Measurements from ENCODE around the gene P2RY14. TPM values are rescaled to one million over a fixed set of nuclear protein-coding genes. Genes with fewer than 3 reads are reported as not detected.

Gene P2RY14
- total RNA-seq, 2 donors from 2014 or later: 1.4 to 5.3 TPM

DNA sequence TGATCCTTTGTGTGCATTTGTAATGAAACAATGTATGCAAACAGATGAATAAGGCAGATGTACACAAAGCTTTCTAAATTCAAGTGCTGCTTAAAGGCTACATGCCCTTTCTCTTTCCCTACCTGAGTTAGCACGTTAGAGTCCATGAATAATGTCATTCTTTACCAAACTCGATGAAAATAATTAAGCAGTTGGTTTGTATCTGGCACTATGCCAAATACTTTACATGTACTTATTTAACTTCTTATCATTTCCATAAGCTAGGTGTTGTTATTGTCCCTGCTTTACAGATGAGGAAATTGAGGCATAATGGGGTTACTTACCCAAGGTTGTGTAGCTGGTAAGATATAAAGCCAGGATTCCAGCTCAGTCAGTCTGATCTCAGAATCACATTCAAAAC, 77.8 kb downstream of the P2RY14 start:
- intact Hi-C loops (cut with DNase I): no loop called here
- no peak for DNase-seq (ENCODE audit: low spot score)

DNA sequence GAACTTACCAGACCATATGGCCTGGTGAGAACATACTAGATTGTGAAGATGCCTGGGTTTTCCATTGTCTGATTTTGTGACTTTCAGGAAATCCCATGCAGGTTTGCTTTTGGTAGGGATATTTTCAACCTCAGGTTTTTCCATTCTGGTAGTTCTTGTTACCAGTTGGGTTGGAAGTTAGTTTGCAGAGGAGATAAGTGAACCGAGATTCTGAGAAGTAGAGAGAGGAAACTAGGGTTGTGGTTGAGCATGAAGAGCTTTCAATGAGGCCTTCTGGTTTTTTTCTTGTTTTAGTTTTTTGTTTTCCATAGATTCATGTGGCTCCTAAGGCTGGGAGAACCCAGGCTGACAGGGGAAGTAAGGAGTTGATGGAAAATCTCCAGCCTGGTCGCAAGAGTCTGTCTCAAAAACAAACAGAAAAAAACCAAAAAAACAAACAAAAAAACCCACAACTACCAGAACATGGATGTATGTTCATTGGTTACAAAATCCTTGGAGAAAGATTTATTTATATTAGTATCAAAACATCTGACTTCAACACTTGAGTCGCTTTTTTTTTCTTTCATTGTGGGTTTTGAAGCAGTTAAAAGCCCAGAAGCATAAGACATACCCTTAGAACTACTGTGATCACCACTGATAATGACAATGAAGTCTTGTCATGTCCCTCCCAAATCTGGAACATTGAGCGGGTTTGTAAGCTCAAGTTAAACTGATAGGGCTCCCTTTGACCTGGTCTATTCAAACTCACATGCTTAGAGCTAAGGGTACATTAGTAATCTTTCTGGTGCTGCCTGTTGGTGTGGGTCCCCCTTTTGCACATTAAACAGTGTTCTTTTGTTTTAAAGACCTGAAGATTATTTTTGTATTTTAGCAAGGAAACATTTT, 78.5 kb downstream of the P2RY14 start:
- no peak for DNase-seq (ENCODE audit: low spot score)
- intact Hi-C loops (cut with DNase I): no loop called here

GRCh38 chr3:151198849-151199248, 79.5 kb downstream of the P2RY14 start:
- no peak for DNase-seq (ENCODE audit: low spot score)
- intact Hi-C loops (cut with DNase I): no loop called here

DNA sequence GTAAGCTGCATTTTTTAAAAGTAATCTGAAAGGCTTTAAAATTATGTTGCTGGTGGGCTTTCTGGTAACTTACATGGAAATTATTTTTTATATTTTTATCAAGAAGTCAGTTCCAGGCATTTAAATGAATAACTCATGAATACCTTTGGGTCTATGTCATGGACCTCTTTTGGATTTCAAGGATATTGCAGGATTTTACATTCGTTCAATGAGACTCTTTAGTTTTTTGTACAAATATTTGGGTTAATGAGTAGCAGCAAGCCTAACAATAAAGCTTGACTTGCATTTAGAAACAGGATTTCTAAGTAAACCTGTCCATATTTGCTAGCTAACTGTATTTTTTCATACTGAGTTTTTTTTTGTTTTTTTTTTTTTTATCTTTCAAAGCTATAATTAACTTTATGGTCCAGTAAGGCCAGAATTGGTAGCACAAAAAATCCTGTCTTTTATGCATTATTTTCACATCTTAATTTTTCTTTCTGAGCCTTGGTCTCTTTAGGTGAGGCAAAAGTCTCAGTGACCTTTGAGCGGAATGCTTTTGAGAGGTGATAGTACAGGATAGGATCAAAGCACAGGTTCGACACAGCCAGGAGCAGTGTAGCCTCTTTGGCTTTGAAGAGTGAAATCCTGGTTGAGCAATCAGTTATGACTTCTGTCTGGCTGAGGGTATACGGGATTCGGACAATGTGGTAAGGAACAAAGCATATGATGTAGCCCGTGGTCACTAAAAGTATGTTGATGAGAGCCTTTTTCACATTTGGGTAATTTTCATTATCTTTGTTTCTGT, 80.2 kb downstream of the P2RY14 start:
- no peak for DNase-seq (ENCODE audit: low spot score)
- intact Hi-C loops (cut with DNase I): no loop called here

- intact Hi-C loops (cut with DNase I): no loop called here
- DNase-seq (ENCODE audit: low spot score): no peak
Measured at GRCh38 chr3:151197228-151197627, 81.1 kb downstream of the P2RY14 start.

- intact Hi-C loops (cut with DNase I): no loop called here
- DNase-seq (ENCODE audit: low spot score): no peak
Measured at GRCh38 chr3:151196434-151196833, 81.9 kb downstream of the P2RY14 start.

- no peak for DNase-seq (ENCODE audit: low spot score)
- intact Hi-C loops (cut with DNase I): no loop called here
Measured at GRCh38 chr3:151195826-151196225, 82.5 kb downstream of the P2RY14 start.

DNA sequence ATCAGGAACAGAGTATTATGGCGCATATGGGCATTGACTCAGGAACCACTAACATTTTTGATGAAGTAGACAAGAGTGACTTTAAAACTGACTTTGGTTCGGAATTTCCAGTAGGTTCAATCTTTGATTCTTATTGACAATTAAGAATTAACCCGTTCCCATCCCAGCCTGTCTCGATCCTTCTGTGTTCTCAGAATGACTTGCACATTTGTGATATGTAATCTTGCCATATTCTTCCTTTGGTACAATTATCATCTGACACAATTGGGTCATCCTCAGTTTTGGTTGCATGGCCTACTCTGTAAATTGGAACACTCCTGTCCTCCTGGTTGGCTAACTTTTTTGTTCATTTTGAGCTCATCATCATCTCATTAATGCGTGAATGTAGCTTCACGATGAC, 85.8 kb downstream of the P2RY14 start:
- intact Hi-C loops (cut with DNase I): no loop called here
- DNase-seq (ENCODE audit: low spot score): no peak

DNA sequence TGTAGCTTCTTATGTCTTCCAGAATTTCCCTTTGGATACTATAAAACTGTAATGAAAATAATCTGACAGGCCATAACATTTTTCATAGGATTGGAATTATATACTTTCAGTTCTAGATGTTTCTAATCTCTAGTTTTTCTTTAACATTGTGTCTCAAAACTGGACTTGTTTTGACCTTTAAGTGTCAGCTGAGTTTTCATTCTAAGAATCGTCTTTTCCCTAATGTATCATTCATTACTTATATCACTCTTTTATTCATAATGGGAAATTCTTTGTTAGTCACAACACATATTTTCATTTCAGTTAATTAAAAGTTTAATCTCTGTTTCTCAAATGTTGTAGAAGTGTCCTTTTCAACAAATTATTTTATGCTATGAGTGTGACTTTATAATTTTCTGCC, 87.2 kb downstream of the P2RY14 start:
- intact Hi-C loops (cut with DNase I): no loop called here
- no peak for DNase-seq (ENCODE audit: low spot score)

GRCh38 chr3:151183265-151183671, 95.1 kb downstream of the P2RY14 start:
- intact Hi-C loops (cut with DNase I): no loop called here
- DNase-seq (ENCODE audit: low spot score): no peak

DNA sequence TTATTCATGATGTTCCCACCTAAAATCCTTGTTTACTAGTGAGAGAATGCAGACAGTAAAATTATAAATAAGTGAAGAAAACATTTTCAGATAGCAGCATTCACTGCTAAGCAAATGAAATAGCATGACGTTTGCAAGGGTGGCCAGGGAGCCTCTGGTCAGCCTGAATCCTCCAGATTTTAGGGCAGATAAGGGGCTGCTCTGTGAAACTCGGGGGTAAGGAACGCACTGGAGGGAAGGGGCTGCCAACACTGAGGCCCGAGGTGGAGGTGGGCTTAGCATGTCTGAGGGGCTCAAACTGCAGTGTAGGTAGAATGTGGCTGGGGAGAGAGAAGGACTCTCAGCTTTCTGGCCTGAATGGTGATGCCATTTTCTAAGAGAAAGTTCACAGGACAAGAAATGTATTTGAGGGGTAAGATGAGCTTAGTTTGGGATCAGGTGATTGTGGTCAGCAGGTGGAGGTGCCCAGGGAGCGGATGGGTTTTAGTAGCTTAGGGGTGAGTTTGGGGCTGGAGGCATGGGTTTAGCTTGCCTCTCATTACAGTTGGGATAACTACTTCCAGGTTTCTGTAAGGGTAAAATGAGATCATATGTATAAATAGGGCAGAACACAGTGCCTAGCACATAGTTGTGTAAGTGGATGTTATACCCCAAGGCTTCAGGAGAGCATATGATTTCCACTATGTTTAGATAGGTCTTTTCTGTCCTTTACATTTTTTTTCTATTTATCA, 95.8 kb downstream of the P2RY14 start:
- DNase-seq (ENCODE audit: low spot score): no peak
- intact Hi-C loops (cut with DNase I): no loop called here

DNA sequence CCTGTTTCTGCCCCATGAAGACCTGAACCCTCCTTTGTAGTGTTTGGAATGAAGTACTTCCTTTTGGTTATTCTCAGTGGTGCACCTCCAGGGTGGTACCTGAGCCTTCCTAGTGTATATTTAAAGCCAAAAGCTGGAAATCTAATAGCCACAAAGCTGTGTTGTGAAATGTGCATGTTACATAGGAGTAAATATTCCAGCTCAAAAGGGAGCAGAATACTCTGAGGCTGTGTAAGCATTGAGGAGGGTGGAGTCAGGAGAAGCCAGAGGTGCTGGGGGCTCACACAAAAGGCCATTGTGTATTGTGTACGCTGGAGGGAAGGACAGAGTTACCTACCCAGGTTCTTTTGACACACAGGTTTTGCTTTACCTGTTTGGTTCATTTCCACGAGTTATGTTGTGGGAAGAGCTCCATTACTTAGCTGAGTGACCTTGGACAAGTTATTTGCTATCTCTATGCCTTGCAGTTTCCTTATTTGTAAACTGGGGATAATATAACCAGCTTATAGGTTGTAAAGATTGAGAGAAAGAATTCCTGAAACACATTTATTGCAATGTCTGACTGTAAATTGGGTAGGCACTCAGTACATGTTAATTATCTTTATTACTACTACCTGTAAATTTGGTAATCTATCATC, 100.0 kb downstream of the P2RY14 start:
- intact Hi-C loops (cut with DNase I): no loop called here
- DNase-seq (ENCODE audit: low spot score): no peak

- DNase-seq (ENCODE audit: low spot score): no peak
- intact Hi-C loops (cut with DNase I): no loop called here
Measured at GRCh38 chr3:151175952-151176351, 102.4 kb downstream of the P2RY14 start.

GRCh38 chr3:151174351-151174750, 104.0 kb downstream of the P2RY14 start:
- no peak for DNase-seq (ENCODE audit: low spot score)
- intact Hi-C loops (cut with DNase I): no loop called here

DNA sequence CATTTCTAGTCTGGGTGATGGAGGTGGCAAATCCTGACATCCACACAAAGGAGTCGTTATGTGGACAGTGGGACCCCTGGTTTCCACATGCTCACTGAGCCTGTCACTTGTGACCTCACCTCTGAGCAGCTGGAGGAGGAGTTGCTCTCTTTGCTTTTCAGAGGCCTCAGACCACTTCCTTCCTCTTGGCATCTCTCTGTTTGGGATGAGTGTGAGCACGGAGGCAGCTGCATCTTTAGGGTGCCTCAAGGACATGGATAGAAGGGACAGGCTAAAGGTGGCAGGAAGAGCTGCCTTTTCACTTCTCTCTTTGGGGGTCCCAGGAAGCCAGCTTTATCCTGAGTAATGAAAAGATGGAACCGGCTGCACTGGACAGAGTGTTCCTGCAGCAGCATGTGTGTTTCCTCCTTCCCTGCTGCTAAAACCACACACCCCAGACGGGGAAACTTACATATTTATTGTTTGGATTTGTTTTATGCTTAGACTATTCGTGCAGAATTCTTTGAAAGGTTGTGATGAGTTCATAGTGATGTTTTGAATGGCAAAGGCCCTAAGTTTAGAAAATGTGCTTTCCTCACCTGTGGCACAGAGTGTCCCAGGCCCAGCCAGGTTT, 107.1 kb downstream of the P2RY14 start:
- DNase-seq (ENCODE audit: low spot score): no peak
- intact Hi-C loops (cut with DNase I): no loop called here

- intact Hi-C loops (cut with DNase I): loop anchor here in 1 of 2 donors (5.0 kb wide), 1 partner anchor 112 kb away; no protein-coding TSS in a partner anchor
- DNase-seq (ENCODE audit: low spot score): peak; percentile 88
Measured at GRCh38 chr3:151169948-151170679, 108.2 kb downstream of the P2RY14 start.

DNA sequence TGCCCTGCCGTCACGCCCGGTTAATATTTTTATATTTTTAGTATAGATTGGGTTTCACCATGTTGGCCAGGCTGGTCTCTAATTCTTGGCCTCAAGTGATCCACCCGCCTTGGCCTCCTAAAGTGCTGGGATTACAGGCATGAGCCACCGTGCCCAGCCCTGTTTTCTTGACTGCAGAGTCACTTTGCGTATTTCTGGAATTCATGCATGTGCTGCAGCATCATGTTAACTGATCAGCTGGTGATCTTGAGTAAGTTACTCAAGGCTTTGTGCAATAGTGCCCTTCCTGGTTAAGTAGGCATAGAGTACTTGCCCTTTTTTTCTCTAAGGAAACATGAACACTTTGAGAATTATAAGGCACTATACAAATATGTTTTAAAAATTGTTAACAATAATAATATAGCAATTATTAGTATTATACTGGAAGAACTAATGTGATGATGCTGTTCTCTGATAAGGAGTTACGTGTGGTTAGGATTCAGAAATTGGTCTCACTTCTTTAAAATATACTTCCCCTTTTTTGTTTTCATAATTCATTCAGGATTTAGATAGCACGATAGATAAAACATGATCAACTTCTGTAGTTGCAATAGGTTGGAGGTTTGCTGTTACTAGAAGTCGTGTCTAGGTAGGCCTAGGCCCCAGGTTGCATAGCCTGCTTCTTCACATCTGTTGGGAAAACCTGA, 108.9 kb downstream of the P2RY14 start:
- no peak for DNase-seq (ENCODE audit: low spot score)
- intact Hi-C loops (cut with DNase I): loop anchor here in 1 of 2 donors (5.0 kb wide), 1 partner anchor 113 kb away; no protein-coding TSS in a partner anchor

Data from posterior vena cava (tissue), 2 donors.